ENCODE data around the gene FAT1. TPM values are rescaled to one million over a fixed set of nuclear protein-coding genes. Genes with fewer than 3 reads are reported as not detected.

The FAT1 gene
- total RNA-seq, 2 donors from 2014 or later: 291 to 299 TPM

- ATAC-seq (no peak), DNase-seq (no peak)
- intact Hi-C loops (cut with DNase I, micrococcal nuclease): no loop called here
These were observed 120.7 kb downstream of the FAT1 start for GRCh38 chr4:186602978-186603377.

GRCh38 chr4:186599483-186599882 lies 124.2 kb downstream of the FAT1 start:
- DNase-seq: no peak
- intact Hi-C loops (cut with DNase I, micrococcal nuclease): no loop called here
- no peak for ATAC-seq

- DNase-seq (no peak), ATAC-seq (peak; percentile 7)
- intact Hi-C loops (cut with DNase I, micrococcal nuclease): no loop called here
These were observed 125.0 kb downstream of the FAT1 start for GRCh38 chr4:186598686-186599085.

GRCh38 chr4:186596850-186597390 lies 126.7 kb downstream of the FAT1 start:
- ATAC-seq: no peak
- no peak for DNase-seq
- intact Hi-C loops (cut with DNase I, micrococcal nuclease): no loop called here

GRCh38 chr4:186596346-186596745 lies 127.3 kb downstream of the FAT1 start:
- intact Hi-C loops (cut with DNase I, micrococcal nuclease): no loop called here
- DNase-seq: no peak
- ATAC-seq: no peak

- intact Hi-C loops (cut with DNase I, micrococcal nuclease): no loop called here
- ATAC-seq: no peak
- no peak for DNase-seq
These were observed 130.1 kb downstream of the FAT1 start for GRCh38 chr4:186593587-186593973.

GRCh38 chr4:186592966-186593586 lies 130.6 kb downstream of the FAT1 start:
- ATAC-seq: peak; percentile 64
- DNase-seq: no peak
- intact Hi-C loops (cut with DNase I, micrococcal nuclease): no loop called here

GRCh38 chr4:186592445-186592844 lies 131.2 kb downstream of the FAT1 start:
- DNase-seq (no peak), ATAC-seq (no peak)
- intact Hi-C loops (cut with DNase I, micrococcal nuclease): no loop called here

GRCh38 chr4:186591651-186592050 lies 132.0 kb downstream of the FAT1 start:
- ATAC-seq (no peak), DNase-seq (no peak)
- intact Hi-C loops (cut with DNase I, micrococcal nuclease): no loop called here

GRCh38 chr4:186588503-186588902 lies 135.2 kb downstream of the FAT1 start:
- ATAC-seq (no peak), DNase-seq (no peak)
- intact Hi-C loops (cut with DNase I, micrococcal nuclease): loop anchor here in 1 of 2 donors (10.0 kb wide), 1 partner anchor 294 kb away; no protein-coding TSS in a partner anchor

GRCh38 chr4:186587416-186588018 lies 136.1 kb downstream of the FAT1 start:
- peak in 1 of 2 donors; percentile 87 for DNase-seq
- intact Hi-C loops (cut with DNase I, micrococcal nuclease): loop anchor here (2.0 to 10.0 kb wide), 2 partner anchors 291 to 293 kb away; no protein-coding TSS in a partner anchor
- ATAC-seq: peak; percentile 70

GRCh38 chr4:186586205-186586604 lies 137.5 kb downstream of the FAT1 start:
- intact Hi-C loops (cut with DNase I, micrococcal nuclease): loop anchor here (2.0 to 10.0 kb wide), 2 partner anchors 289 to 291 kb away; no protein-coding TSS in a partner anchor
- DNase-seq (no peak), ATAC-seq (no peak)

GRCh38 chr4:186584912-186585311 lies 138.7 kb downstream of the FAT1 start:
- DNase-seq: no peak
- no peak for ATAC-seq
- intact Hi-C loops (cut with DNase I, micrococcal nuclease): loop anchor here in 1 of 2 donors (10.0 kb wide), 1 partner anchor 290 kb away; no protein-coding TSS in a partner anchor

GRCh38 chr4:186581421-186581820 lies 142.2 kb downstream of the FAT1 start:
- intact Hi-C loops (cut with DNase I, micrococcal nuclease): loop anchor here in 1 of 2 donors (10.0 kb wide), 1 partner anchor 287 kb away; no protein-coding TSS in a partner anchor
- DNase-seq (no peak), ATAC-seq (no peak)

- intact Hi-C loops (cut with DNase I, micrococcal nuclease): loop anchor here in 1 of 2 donors (10.0 kb wide), 1 partner anchor 286 kb away; no protein-coding TSS in a partner anchor
- ATAC-seq (no peak), DNase-seq (no peak)
These were observed 143.0 kb downstream of the FAT1 start for GRCh38 chr4:186580669-186581068.

GRCh38 chr4:186570193-186570996 lies 153.3 kb downstream of the FAT1 start:
- DNase-seq (peak; percentile 62 to 84), ATAC-seq (peak; percentile 93)
- intact Hi-C loops (cut with DNase I, micrococcal nuclease): no loop called here

- ATAC-seq (peak; percentile 32), DNase-seq (peak in 1 of 2 donors; percentile 26)
- intact Hi-C loops (cut with DNase I, micrococcal nuclease): no loop called here
These were observed 154.0 kb downstream of the FAT1 start for GRCh38 chr4:186569533-186570192.

- no peak for ATAC-seq
- no peak for DNase-seq
- intact Hi-C loops (cut with DNase I, micrococcal nuclease): no loop called here
These were observed 157.6 kb downstream of the FAT1 start for GRCh38 chr4:186566068-186566467.

GRCh38 chr4:186563761-186564160 lies 159.9 kb downstream of the FAT1 start:
- no peak for DNase-seq
- intact Hi-C loops (cut with DNase I, micrococcal nuclease): no loop called here
- no peak for ATAC-seq

Measured in left colon (tissue), 2 donors.